Activated CD8-positive, alpha-beta memory T cell treated with anti-CD3 and anti-CD28 coated beads, Interleukin-2, amount 10 ng/mL, durations not matched to agents 7 days and 5 days (primary cell): Measurements from ENCODE around the gene FAM187B. TPM values are rescaled to one million over a fixed set of nuclear protein-coding genes. Genes with fewer than 3 reads are reported as not detected.

Source experiments
- ATAC-seq: fragments of 150-1000 bp; cut with Tn5 transposase; one replicate; pipeline ENCODE4 v1.10.0; 2021; ENCODE audit warnings: moderate library complexity
- CTCF ChIA-PET: fragments of 350-600 bp; sonication (Branson Sonifier 250); formaldehyde crosslinking; loops from one replicate; lab custom pipeline; 2021; ENCODE audit warnings: antibody characterized with exemption; lab: Charles Lee
- DNase-seq: peaks from one replicate; pipeline ENCODE4 v3.0.0-alpha.2; 2020
- H3K27ac Mint-ChIP-seq: one replicate; pipeline ENCODE4 v1.8.0; 2021; ENCODE audit warnings: mild to moderate bottlenecking, mixed read lengths
- H3K27me3 Mint-ChIP-seq: one replicate; pipeline ENCODE4 v1.8.0; 2021; ENCODE audit warnings: mixed read lengths
- H3K36me3 Mint-ChIP-seq: one replicate; pipeline ENCODE4 v1.8.0; 2021; ENCODE audit warnings: mild to moderate bottlenecking, mixed read lengths
- H3K4me1 Mint-ChIP-seq: one replicate; pipeline ENCODE4 v1.8.0; 2021; ENCODE audit warnings: mixed read lengths
- H3K4me3 Mint-ChIP-seq: one replicate; pipeline ENCODE4 v1.8.0; 2021; ENCODE audit warnings: mild to moderate bottlenecking, moderate library complexity, mixed read lengths
- H3K9me3 Mint-ChIP-seq: one replicate; pipeline ENCODE4 v1.8.0; 2022; ENCODE audit warnings: low read depth, mixed read lengths
- total RNA-seq, 2 experiments: library from RNA; stranded (reverse); gene quantifications; one replicate each; pipeline ENCODE4 v1.2.3, GENCODE V29; 2021

FAM187B gene
- total RNA-seq, 2 experiments from 2014 or later: not detected

- ATAC-seq: no peak
- CTCF ChIA-PET: interaction anchor here (0.6 to 1.8 kb wide), 4 partner anchors 17 to 80 kb away, joined by 3 to 5 read pairs (median 4); no protein-coding TSS in a partner anchor
- Mint-ChIP-seq H3K36me3 (peaks cover 3% of the 10 kb centered on the region), H3K4me1 (no peaks in the 10 kb centered on the region), H3K27ac (no peak overlapping the region), H3K9me3 (no peaks in the 10 kb centered on the region), H3K27me3 (peaks cover 11% of the 10 kb centered on the region), H3K4me3 (no peak overlapping the region)
- peak; percentile 16 for DNase-seq
Measured at GRCh38 chr19:35194012-35194984, 34.2 kb downstream of the FAM187B start.

GRCh38 chr19:35184884-35185283 lies 43.7 kb downstream of the FAM187B start:
- Mint-ChIP-seq H3K4me1 (peaks cover 1% of the 10 kb centered on the region), H3K4me3 (no peak overlapping the region), H3K27me3 (peaks cover 5% of the 10 kb centered on the region), H3K36me3 (peaks cover 2% of the 10 kb centered on the region), H3K27ac (no peak overlapping the region), H3K9me3 (peaks cover 2% of the 10 kb centered on the region)
- DNase-seq (no peak), ATAC-seq (no peak)
- CTCF ChIA-PET: no interaction called here

GRCh38 chr19:35184267-35184666 lies 44.3 kb downstream of the FAM187B start:
- CTCF ChIA-PET: interaction anchor here (2.3 kb wide), 1 partner anchor 27 kb away, joined by 6 read pairs; no protein-coding TSS in a partner anchor
- no peak overlapping the region for H3K4me3 Mint-ChIP-seq
- H3K27ac Mint-ChIP-seq: no peak overlapping the region
- peaks cover 2% of the 10 kb centered on the region for H3K27me3 Mint-ChIP-seq
- DNase-seq (no peak), ATAC-seq (no peak)
- H3K36me3 Mint-ChIP-seq: peaks cover 2% of the 10 kb centered on the region
- H3K4me1 Mint-ChIP-seq: peaks cover 6% of the 10 kb centered on the region
- peaks cover 2% of the 10 kb centered on the region for H3K9me3 Mint-ChIP-seq

- CTCF ChIA-PET: interaction anchor here (0.8 to 1.6 kb wide), 4 partner anchors 28 to 153 kb away, joined by 3 to 5 read pairs (median 4); partner anchors contain the start of gene FXYD5
- Mint-ChIP-seq H3K4me1 (peaks cover 9% of the 10 kb centered on the region), H3K36me3 (peaks cover 4% of the 10 kb centered on the region), H3K9me3 (peaks cover 5% of the 10 kb centered on the region), H3K27ac (no peak overlapping the region), H3K4me3 (no peak overlapping the region), H3K27me3 (no peaks in the 10 kb centered on the region)
- ATAC-seq: no peak
- no peak for DNase-seq
Measured at GRCh38 chr19:35181387-35181786, 47.2 kb downstream of the FAM187B start.

- no peak overlapping the region for H3K27ac Mint-ChIP-seq
- no peaks in the 10 kb centered on the region for H3K27me3 Mint-ChIP-seq
- CTCF ChIA-PET: interaction anchor here (0.6 to 1.0 kb wide), 4 partner anchors 28 to 284 kb away, joined by 3 read pairs; no protein-coding TSS in a partner anchor
- no peak for ATAC-seq
- H3K4me1 Mint-ChIP-seq: peaks cover 9% of the 10 kb centered on the region
- H3K36me3 Mint-ChIP-seq: peaks cover 4% of the 10 kb centered on the region
- no peak overlapping the region for H3K4me3 Mint-ChIP-seq
- H3K9me3 Mint-ChIP-seq: peaks cover 5% of the 10 kb centered on the region
- no peak for DNase-seq
Measured at GRCh38 chr19:35179830-35180229, 48.7 kb downstream of the FAM187B start.

GRCh38 chr19:35178701-35179100 lies 49.8 kb downstream of the FAM187B start:
- peaks cover 9% of the 10 kb centered on the region for H3K4me1 Mint-ChIP-seq
- H3K36me3 Mint-ChIP-seq: peaks cover 5% of the 10 kb centered on the region
- H3K27ac Mint-ChIP-seq: no peak overlapping the region
- peaks cover 5% of the 10 kb centered on the region for H3K9me3 Mint-ChIP-seq
- H3K27me3 Mint-ChIP-seq: no peaks in the 10 kb centered on the region
- DNase-seq (no peak), ATAC-seq (no peak)
- CTCF ChIA-PET: interaction anchor here (1.2 to 1.4 kb wide), 2 partner anchors 37 to 43 kb away, joined by 3 read pairs; no protein-coding TSS in a partner anchor
- no peak overlapping the region for H3K4me3 Mint-ChIP-seq

GRCh38 chr19:35177377-35178274 lies 50.9 kb downstream of the FAM187B start:
- CTCF ChIA-PET: interaction anchor here (1.1 to 1.4 kb wide), 3 partner anchors 11 to 42 kb away, joined by 3 read pairs; no protein-coding TSS in a partner anchor
- Mint-ChIP-seq H3K27me3 (no peaks in the 10 kb centered on the region), H3K27ac (no peak overlapping the region), H3K36me3 (peaks cover 8% of the 10 kb centered on the region), H3K9me3 (peaks cover 3% of the 10 kb centered on the region), H3K4me3 (no peak overlapping the region), H3K4me1 (peaks cover 9% of the 10 kb centered on the region)
- no peak for ATAC-seq
- DNase-seq: no peak

GRCh38 chr19:35176181-35176570 lies 52.4 kb downstream of the FAM187B start:
- DNase-seq (no peak), ATAC-seq (no peak)
- Mint-ChIP-seq H3K4me1 (peaks cover 14% of the 10 kb centered on the region), H3K9me3 (peaks cover 3% of the 10 kb centered on the region), H3K36me3 (peaks cover 19% of the 10 kb centered on the region), H3K27me3 (no peaks in the 10 kb centered on the region), H3K4me3 (no peak overlapping the region), H3K27ac (no peak overlapping the region)
- CTCF ChIA-PET: interaction anchor here (1.7 kb wide), 1 partner anchor 23 kb away, joined by 4 read pairs; no protein-coding TSS in a partner anchor

Other genes starting within 250 kb of the FAM187B start
- gene GRAMD1A, start 228.4 kb downstream of the FAM187B start, total RNA-seq: 100 to 1,000 TPM; 109 to 127 TPM
- under 1 TPM; 0.26 to 0.37 TPM for gene SCN1B, start 198.3 kb downstream of the FAM187B start, total RNA-seq
- gene HPN, start 187.0 kb downstream of the FAM187B start, total RNA-seq: not detected
- not detected for gene FXYD3, start 112.9 kb downstream of the FAM187B start, total RNA-seq
- not detected for gene LGI4, start 93.7 kb downstream of the FAM187B start, total RNA-seq
- under 1 TPM in 1 of 2 experiments, not detected in 1; 0.61 TPM for gene FXYD1, start 89.9 kb downstream of the FAM187B start, total RNA-seq
- 1 to 10 TPM; 1.1 to 1.9 TPM for gene FXYD7, start 85.5 kb downstream of the FAM187B start, total RNA-seq
- 100 to 1,000 TPM; 262 to 354 TPM for gene FXYD5, start 74.0 kb downstream of the FAM187B start, total RNA-seq
- gene LSR, start 20.3 kb upstream of the FAM187B start, total RNA-seq: 10 to 100 TPM in 1 of 2 experiments, 1 to 10 TPM in 1; 7.2 to 10.0 TPM
- 100 to 1,000 TPM; 138 to 154 TPM for gene USF2, start 40.2 kb upstream of the FAM187B start, total RNA-seq
- gene HAMP, start 53.8 kb upstream of the FAM187B start, total RNA-seq: under 1 TPM; 0.55 to 0.77 TPM
- gene MAG, start 63.4 kb upstream of the FAM187B start, total RNA-seq: under 1 TPM in 1 of 2 experiments, not detected in 1; 0.26 TPM
- gene CD22, start 100.4 kb upstream of the FAM187B start, total RNA-seq: under 1 TPM in 1 of 2 experiments, not detected in 1; 0.41 TPM
- not detected for gene FFAR1, start 119.2 kb upstream of the FAM187B start, total RNA-seq
- not detected for gene FFAR3, start 129.7 kb upstream of the FAM187B start, total RNA-seq
- under 1 TPM in 1 of 2 experiments, not detected in 1; 0.12 TPM for gene GPR42, start 142.3 kb upstream of the FAM187B start, total RNA-seq
- gene FFAR2, start 219.5 kb upstream of the FAM187B start, total RNA-seq: not detected